Measurements from ENCODE around the gene FRMD5. TPM values are rescaled to one million over a fixed set of nuclear protein-coding genes. Genes with fewer than 3 reads are reported as not detected.
"Not testable (repeated sequence)": the region's sequence is repeated elsewhere in the genome, so short reads cannot be mapped to it uniquely, and the experiment has no call there.

Gene FRMD5
- 1 to 10 TPM; 2.9 to 5.4 (median 3.8) TPM for total RNA-seq

DNA sequence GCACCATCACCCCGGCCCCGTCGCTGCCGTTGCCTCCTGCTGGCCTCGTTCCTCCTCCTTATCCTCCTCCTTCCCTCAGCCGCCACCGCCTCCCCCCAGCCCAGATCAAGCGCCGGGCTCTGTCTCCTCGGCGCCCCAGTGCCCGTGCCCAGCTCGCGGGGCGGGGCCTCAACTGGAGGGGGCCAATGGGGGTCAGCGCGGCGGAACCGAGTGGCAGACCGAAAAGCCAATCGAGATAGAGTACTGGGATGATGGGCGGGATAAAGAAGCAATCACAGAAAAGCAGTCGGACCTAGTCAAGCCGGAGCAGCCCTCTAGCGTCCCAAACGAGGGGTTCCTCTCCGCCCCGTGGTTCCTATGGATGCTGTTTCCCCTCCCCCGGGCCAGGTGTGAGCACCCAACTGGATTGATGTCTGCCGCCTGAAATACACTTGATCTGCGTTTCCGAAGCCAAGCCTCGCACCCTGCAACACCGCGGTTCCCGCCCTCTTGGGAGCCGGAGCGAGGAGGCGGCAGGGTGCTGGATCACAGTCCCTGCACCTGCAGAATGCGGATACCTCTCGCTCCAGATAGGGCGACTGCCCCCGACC is at the start of gene FRMD5:
Gene FRMD5, minus strand, starts transcription at position 121 of the 590 bp plus-strand sequence.
- H3K27ac ChIP-seq: peak within 1 kb of the TSS; percentile 3 to 84 (median 71)
- H3K4me3 ChIP-seq: peak within 1 kb of the TSS; percentile 50 to 67 (median 61)
- peaks cover 0 to 30% (median 11%) of the 10 kb centered on the region in 4 donors for H3K4me1 ChIP-seq
- H3K36me3 ChIP-seq: no peaks in the 10 kb centered on the region
- peak in 1 of 2 donors; percentile 95 for TF ChIP-seq EP300 (IDR thresholded peaks at IDR 0.05)
- TF ChIP-seq, protein P1, sequence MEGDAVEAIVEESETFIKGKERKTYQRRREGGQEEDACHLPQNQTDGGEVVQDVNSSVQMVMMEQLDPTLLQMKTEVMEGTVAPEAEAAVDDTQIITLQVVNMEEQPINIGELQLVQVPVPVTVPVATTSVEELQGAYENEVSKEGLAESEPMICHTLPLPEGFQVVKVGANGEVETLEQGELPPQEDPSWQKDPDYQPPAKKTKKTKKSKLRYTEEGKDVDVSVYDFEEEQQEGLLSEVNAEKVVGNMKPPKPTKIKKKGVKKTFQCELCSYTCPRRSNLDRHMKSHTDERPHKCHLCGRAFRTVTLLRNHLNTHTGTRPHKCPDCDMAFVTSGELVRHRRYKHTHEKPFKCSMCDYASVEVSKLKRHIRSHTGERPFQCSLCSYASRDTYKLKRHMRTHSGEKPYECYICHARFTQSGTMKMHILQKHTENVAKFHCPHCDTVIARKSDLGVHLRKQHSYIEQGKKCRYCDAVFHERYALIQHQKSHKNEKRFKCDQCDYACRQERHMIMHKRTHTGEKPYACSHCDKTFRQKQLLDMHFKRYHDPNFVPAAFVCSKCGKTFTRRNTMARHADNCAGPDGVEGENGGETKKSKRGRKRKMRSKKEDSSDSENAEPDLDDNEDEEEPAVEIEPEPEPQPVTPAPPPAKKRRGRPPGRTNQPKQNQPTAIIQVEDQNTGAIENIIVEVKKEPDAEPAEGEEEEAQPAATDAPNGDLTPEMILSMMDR (IDR thresholded peaks at IDR 0.05): peak; percentile 15 to 68 (median 39)
- TF ChIP-seq POLR2A (IDR thresholded peaks at IDR 0.05): peak; percentile 44 to 75
- 2% methylated on average over 35 to 42 of the region's 43 CpGs for WGBS, 2 donors
- DNase-seq (ENCODE audit: low spot score in 2 of 2): peak; percentile 56 to 65
- H3K27me3 ChIP-seq: peaks cover 0 to 47% of the 10 kb centered on the region in 2 donors
- no peaks in the 10 kb centered on the region for H3K9me3 ChIP-seq

DNA sequence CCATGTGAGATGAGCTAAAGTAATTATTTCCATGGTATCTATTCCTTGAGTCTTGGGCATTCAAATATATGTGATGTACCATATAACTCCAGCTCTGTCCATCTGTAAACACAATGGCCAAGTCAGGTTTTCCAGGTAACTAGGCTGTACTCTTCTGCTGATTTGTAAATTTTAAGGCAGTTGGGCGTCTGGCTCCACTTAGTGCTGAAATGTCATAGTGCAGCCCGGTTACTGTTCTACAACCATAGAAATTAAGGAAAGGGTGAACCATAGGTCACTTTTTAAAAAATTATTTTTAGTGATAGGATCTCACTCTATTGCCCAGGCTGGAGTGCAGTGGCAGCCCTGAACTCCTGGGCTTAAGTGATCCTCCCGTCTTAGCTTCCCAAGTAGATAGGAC is 48.8 kb upstream of the FRMD5 start:
- no peak for DNase-seq (ENCODE audit: low spot score in 2 of 2)
- H3K27me3 ChIP-seq: no peaks in the 10 kb centered on the region
- no peak for TF ChIP-seq EP300 (IDR thresholded peaks at IDR 0.05)
- TF ChIP-seq, protein P1 (IDR thresholded peaks at IDR 0.05): no peak
- TF ChIP-seq POLR2A (IDR thresholded peaks at IDR 0.05): no peak
- H3K36me3 ChIP-seq: no peaks in the 10 kb centered on the region
- 72 to 87% methylated on average over 3 of the region's 3 CpGs for WGBS, 2 donors
- H3K4me3 ChIP-seq: no peak overlapping the region
- no peaks in the 10 kb centered on the region for H3K4me1 ChIP-seq
- H3K27ac ChIP-seq: no peak overlapping the region
- no peaks in the 10 kb centered on the region for H3K9me3 ChIP-seq

DNA sequence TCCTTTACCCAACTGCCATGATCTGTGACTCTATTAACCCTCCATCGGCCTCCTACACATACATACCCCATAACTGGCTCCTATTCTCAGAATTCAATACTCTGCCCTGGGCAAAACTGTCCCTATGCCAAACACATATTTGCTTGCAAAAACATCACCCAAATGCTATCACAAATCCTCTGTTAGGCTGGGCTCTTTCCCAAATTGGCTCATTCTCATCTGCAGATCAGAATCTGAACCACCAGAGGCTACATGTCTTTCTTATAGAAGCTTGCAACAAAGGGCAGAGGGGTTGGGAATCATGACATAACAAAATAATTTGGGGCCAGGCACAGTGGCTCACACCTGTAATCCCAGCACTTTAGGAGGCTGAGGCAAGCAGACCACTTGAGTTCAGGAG is 48.1 kb upstream of the FRMD5 start:
- TF ChIP-seq POLR2A (IDR thresholded peaks at IDR 0.05) (no peak), EP300 (IDR thresholded peaks at IDR 0.05) (no peak)
- TF ChIP-seq, protein P1 (IDR thresholded peaks at IDR 0.05): no peak
- Histone ChIP-seq H3K36me3 (no peaks in the 10 kb centered on the region), H3K27me3 (no peaks in the 10 kb centered on the region), H3K27ac (no peak overlapping the region), H3K4me1 (no peaks in the 10 kb centered on the region), H3K9me3 (no peaks in the 10 kb centered on the region), H3K4me3 (no peak overlapping the region)
- WGBS, 2 donors: 53 to 64% methylated on average over 1 of the region's 1 CpG
- DNase-seq (ENCODE audit: low spot score in 2 of 2): no peak

DNA sequence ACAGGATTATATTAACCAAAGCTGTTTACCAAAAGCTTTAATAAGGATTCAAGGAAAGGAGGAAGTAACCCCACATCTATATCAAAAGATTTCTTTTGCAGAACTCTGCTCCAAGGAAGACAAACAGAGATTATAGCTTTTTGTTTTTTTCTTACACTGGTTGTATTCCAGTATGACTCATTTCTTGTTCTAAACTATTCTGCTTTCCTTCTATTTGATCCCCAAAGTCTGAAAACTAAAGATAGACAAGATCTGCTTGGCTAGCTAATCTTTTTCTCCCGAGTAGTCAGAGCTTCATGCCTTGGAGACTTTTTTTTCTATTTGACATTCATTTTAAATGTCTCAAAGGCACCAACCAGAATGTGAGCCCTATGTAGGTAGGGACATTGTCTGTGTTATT is 36.8 kb upstream of the FRMD5 start:
- TF ChIP-seq, protein P1 (IDR thresholded peaks at IDR 0.05): no peak
- TF ChIP-seq POLR2A (IDR thresholded peaks at IDR 0.05) (no peak), EP300 (IDR thresholded peaks at IDR 0.05) (no peak)
- H3K4me3 ChIP-seq: no peak overlapping the region
- no peaks in the 10 kb centered on the region for H3K4me1 ChIP-seq
- peaks cover 0 to 4% of the 10 kb centered on the region in 2 donors for H3K27me3 ChIP-seq
- WGBS, 2 donors: 13 to 26% methylated on average over 1 of the region's 1 CpG
- H3K9me3 ChIP-seq: no peaks in the 10 kb centered on the region
- H3K27ac ChIP-seq: no peak overlapping the region
- no peak for DNase-seq (ENCODE audit: low spot score in 2 of 2)
- H3K36me3 ChIP-seq: no peaks in the 10 kb centered on the region

DNA sequence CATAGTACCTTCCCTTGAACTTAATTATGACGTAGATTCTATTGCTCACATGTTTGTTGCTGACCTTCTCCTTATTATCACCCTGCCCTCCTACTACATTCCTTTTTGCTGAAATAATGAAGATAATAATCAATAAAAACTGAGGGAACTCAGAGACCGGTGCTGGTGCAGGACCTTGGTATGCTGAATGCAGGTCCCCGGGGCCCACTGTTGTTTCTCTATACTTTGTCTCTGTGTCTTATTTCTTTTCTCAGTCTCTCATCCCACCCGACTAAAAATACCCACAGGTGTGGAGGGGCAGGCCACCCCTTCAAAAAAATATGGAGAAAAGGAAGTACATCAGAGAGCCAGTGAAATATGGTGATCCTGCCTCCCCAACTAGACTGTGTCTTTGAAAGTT is 34.2 kb upstream of the FRMD5 start:
- H3K36me3 ChIP-seq; H3K4me3 ChIP-seq; H3K4me1 ChIP-seq; H3K27me3 ChIP-seq; H3K9me3 ChIP-seq; H3K27ac ChIP-seq; DNase-seq (ENCODE audit: low spot score in 2 of 2): not testable (repeated sequence)
- 58 to 59% methylated on average over 4 of the region's 4 CpGs for WGBS, 2 donors

DNA sequence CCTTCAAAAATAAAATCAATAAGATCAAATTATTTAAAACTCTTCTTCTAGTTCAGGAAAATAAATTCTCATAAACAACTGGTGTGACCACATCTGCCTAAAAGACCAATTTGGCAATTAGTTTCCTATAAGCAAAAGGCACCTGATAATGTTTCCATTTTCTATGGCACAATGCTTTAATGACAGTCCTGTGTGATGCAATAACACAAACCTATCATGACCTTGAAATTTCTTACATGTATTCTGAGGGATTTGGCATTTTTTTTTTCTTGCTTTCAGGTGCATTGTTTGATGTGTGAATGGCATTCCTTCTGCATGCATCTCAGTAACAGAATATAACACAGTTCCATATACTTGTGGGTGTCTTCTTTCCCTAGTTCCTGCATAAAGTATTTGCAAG is 32.5 kb upstream of the FRMD5 start:
- peaks cover 0 to 7% (median 0%) of the 10 kb centered on the region in 4 donors for H3K9me3 ChIP-seq
- H3K27me3 ChIP-seq: no peaks in the 10 kb centered on the region
- H3K27ac ChIP-seq: no peak overlapping the region
- no peaks in the 10 kb centered on the region for H3K36me3 ChIP-seq
- no peaks in the 10 kb centered on the region for H3K4me1 ChIP-seq
- DNase-seq (ENCODE audit: low spot score in 2 of 2): no peak
- no peak overlapping the region for H3K4me3 ChIP-seq
- TF ChIP-seq, protein P1 (IDR thresholded peaks at IDR 0.05): no peak
- no peak for TF ChIP-seq POLR2A (IDR thresholded peaks at IDR 0.05)
- no peak for TF ChIP-seq EP300 (IDR thresholded peaks at IDR 0.05)

DNA sequence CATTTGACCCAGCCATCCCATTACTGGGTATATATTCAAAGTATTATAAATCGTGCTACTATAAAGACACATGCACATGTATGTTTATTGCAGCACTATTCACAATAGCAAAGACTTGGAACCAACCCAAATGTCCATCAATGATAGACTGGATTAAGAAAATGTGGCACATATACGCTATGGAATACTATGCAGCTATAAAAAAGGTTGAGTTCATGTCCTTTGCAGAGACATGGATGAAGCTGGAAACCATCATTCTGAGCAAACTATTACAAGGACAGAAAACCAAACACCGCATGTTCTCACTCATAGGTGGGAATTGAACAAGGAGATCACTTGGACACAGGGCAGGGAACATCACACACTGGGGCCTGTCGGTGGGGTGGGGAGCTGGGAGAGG is 31.9 kb upstream of the FRMD5 start:
- not testable (repeated sequence) for H3K9me3 ChIP-seq; H3K36me3 ChIP-seq; H3K4me1 ChIP-seq; H3K27ac ChIP-seq; H3K27me3 ChIP-seq; H3K4me3 ChIP-seq; DNase-seq (ENCODE audit: low spot score in 2 of 2)
- WGBS, 2 donors: 95 to 98% methylated on average over 4 of the region's 4 CpGs
